IPS DF 4.7 (cell line): ENCODE data around the gene AATF.

Experiments
- DNase-seq: peaks from one replicate; pipeline ENCODE4 v3.0.0-alpha.2; 2013; ENCODE audit warnings: low spot score; ENCODE audit errors: extremely low read depth

Gene AATF

GRCh38 chr17:37101306-37101705, 152.6 kb downstream of the AATF start:
- DNase-seq, result no peak

- no peak for DNase-seq
These were observed 154.5 kb downstream of the AATF start for GRCh38 chr17:37103231-37103630.

- DNase-seq, result no peak
These were observed 157.3 kb downstream of the AATF start for GRCh38 chr17:37106049-37106448.
